ENCODE measurements around the gene MYL10. TPM values are rescaled to one million over a fixed set of nuclear protein-coding genes. Genes with fewer than 3 reads are reported as not detected.

The MYL10 gene
- total RNA-seq, 1 donor from 2014 or later: not detected

GRCh38 chr7:101666293-101666692 is 37.2 kb upstream of the MYL10 start:
- H3K27me3 Mint-ChIP-seq (ENCODE audit: unreplicated experiment): peaks cover 18% of the 10 kb centered on the region

GRCh38 chr7:101664893-101665471 is 35.9 kb upstream of the MYL10 start:
- Mint-ChIP-seq H3K27me3 (ENCODE audit: unreplicated experiment) (peaks cover 28% of the 10 kb centered on the region), H3K36me3 (ENCODE audit: unreplicated experiment) (no peaks in the 10 kb centered on the region), H3K27ac (ENCODE audit: unreplicated experiment) (no peak overlapping the region), H3K4me3 (ENCODE audit: unreplicated experiment) (no peak overlapping the region), H3K4me1 (ENCODE audit: unreplicated experiment) (peaks cover 8% of the 10 kb centered on the region), H3K9me3 (ENCODE audit: unreplicated experiment) (no peaks in the 10 kb centered on the region)
- TF ChIP-seq, protein P1, sequence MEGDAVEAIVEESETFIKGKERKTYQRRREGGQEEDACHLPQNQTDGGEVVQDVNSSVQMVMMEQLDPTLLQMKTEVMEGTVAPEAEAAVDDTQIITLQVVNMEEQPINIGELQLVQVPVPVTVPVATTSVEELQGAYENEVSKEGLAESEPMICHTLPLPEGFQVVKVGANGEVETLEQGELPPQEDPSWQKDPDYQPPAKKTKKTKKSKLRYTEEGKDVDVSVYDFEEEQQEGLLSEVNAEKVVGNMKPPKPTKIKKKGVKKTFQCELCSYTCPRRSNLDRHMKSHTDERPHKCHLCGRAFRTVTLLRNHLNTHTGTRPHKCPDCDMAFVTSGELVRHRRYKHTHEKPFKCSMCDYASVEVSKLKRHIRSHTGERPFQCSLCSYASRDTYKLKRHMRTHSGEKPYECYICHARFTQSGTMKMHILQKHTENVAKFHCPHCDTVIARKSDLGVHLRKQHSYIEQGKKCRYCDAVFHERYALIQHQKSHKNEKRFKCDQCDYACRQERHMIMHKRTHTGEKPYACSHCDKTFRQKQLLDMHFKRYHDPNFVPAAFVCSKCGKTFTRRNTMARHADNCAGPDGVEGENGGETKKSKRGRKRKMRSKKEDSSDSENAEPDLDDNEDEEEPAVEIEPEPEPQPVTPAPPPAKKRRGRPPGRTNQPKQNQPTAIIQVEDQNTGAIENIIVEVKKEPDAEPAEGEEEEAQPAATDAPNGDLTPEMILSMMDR (IDR thresholded peaks at IDR 0.05): no peak
- no peak for DNase-seq (ENCODE audit: extremely low spot score, unreplicated experiment)

More at GRCh38 chr7:101666293-101666692, 37.2 kb upstream of the MYL10 start:
- Mint-ChIP-seq H3K4me3 (ENCODE audit: unreplicated experiment) (no peak overlapping the region), H3K4me1 (ENCODE audit: unreplicated experiment) (peaks cover 9% of the 10 kb centered on the region), H3K27ac (ENCODE audit: unreplicated experiment) (no peak overlapping the region), H3K9me3 (ENCODE audit: unreplicated experiment) (no peaks in the 10 kb centered on the region), H3K36me3 (ENCODE audit: unreplicated experiment) (no peaks in the 10 kb centered on the region)
- no peak for DNase-seq (ENCODE audit: extremely low spot score, unreplicated experiment)
- TF ChIP-seq, protein P1 (IDR thresholded peaks at IDR 0.05): no peak

DNA sequence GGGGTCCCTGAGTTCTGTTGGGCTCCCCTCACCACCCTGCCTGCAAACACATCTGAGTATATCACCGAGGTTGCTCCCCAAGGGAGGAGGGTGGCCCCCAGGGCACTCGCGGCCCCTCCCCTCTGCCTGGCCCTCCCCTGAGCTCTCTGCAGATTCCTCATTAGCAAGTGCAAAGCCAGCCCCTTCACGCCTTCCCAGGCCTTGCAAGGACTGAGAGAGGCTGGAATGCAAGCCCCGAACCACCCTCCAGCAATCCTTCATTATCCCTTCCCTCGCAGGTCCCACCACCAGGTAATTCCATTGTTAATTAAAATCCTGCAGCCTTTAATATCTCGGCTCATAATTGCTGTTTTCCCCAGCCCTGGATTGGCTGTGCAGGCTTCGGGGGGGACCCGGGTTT is 35.3 kb upstream of the MYL10 start:
- Mint-ChIP-seq H3K27me3 (ENCODE audit: unreplicated experiment) (peaks cover 28% of the 10 kb centered on the region), H3K4me1 (ENCODE audit: unreplicated experiment) (peaks cover 8% of the 10 kb centered on the region), H3K4me3 (ENCODE audit: unreplicated experiment) (no peak overlapping the region), H3K9me3 (ENCODE audit: unreplicated experiment) (no peaks in the 10 kb centered on the region), H3K27ac (ENCODE audit: unreplicated experiment) (no peak overlapping the region), H3K36me3 (ENCODE audit: unreplicated experiment) (no peaks in the 10 kb centered on the region)
- DNase-seq (ENCODE audit: extremely low spot score, unreplicated experiment): no peak
- TF ChIP-seq, protein P1 (IDR thresholded peaks at IDR 0.05): no peak

DNA sequence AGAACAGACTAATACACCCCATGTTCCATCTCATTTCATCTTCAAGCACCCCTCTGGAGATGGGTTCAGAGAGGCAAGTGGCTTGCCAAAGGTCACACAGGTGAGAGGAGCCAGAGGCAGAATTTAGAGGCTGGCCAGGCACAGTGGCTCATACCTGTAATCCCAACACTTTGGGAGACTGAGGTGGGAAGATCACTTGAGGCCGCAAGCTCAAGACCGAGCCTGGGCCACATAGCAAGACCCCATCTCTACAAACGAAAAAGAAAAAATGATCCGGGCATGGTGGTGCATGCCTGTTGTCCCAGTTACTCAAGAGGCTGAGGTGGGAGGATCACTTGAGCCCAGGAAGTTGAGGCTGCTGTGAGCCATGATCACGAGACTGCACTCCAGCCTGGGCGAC is 34.7 kb upstream of the MYL10 start:
- H3K4me3 Mint-ChIP-seq (ENCODE audit: unreplicated experiment): no peak overlapping the region
- H3K4me1 Mint-ChIP-seq (ENCODE audit: unreplicated experiment): peaks cover 8% of the 10 kb centered on the region
- peaks cover 28% of the 10 kb centered on the region for H3K27me3 Mint-ChIP-seq (ENCODE audit: unreplicated experiment)
- no peaks in the 10 kb centered on the region for H3K9me3 Mint-ChIP-seq (ENCODE audit: unreplicated experiment)
- TF ChIP-seq, protein P1 (IDR thresholded peaks at IDR 0.05): no peak
- no peaks in the 10 kb centered on the region for H3K36me3 Mint-ChIP-seq (ENCODE audit: unreplicated experiment)
- DNase-seq (ENCODE audit: extremely low spot score, unreplicated experiment): no peak
- H3K27ac Mint-ChIP-seq (ENCODE audit: unreplicated experiment): no peak overlapping the region

- no peak for DNase-seq (ENCODE audit: extremely low spot score, unreplicated experiment)
- Mint-ChIP-seq H3K9me3 (ENCODE audit: unreplicated experiment) (no peaks in the 10 kb centered on the region), H3K27ac (ENCODE audit: unreplicated experiment) (no peak overlapping the region), H3K27me3 (ENCODE audit: unreplicated experiment) (peaks cover 25% of the 10 kb centered on the region), H3K4me3 (ENCODE audit: unreplicated experiment) (no peak overlapping the region), H3K4me1 (ENCODE audit: unreplicated experiment) (peaks cover 8% of the 10 kb centered on the region), H3K36me3 (ENCODE audit: unreplicated experiment) (no peaks in the 10 kb centered on the region)
- TF ChIP-seq, protein P1 (IDR thresholded peaks at IDR 0.05): no peak
These were observed 33.4 kb upstream of the MYL10 start for GRCh38 chr7:101662447-101662998.
